K562 (cell line): ENCODE measurements around the gene DTX1.

Source experiments
- CHD2 ChIP-seq: IDR thresholded peaks from 2 replicates; pipeline ENCODE4 v1.6.1; 2011; ENCODE audit warnings: low read depth, low read length
- E2F4 ChIP-seq: sonication (generic); formaldehyde crosslinking; IDR thresholded peaks from 2 replicates; pipeline ENCODE4 v1.8.0; 2022; ENCODE audit warnings: mild to moderate bottlenecking, low read depth, missing genetic modification reagents
- NR0B1 ChIP-seq: fragments of 450-650 bp; IDR thresholded peaks from one replicate; pipeline ENCODE4 v1.6.1; 2018; ENCODE audit warnings: mild to moderate bottlenecking, moderate library complexity; ENCODE audit not compliant: partially characterized antibody
- ZNF146 ChIP-seq: IDR thresholded peaks from one replicate; pipeline ENCODE4 v1.6.1; 2018; ENCODE audit warnings: missing compliant biosample characterization; ENCODE audit not compliant: unreplicated experiment
- ZNF24 ChIP-seq: fragments of 450-650 bp; IDR thresholded peaks from 2 replicates; pipeline ENCODE4 v1.6.1; 2016
- ZNF639 ChIP-seq, 2 experiments: fragments of 200-800 bp in 1 of 2; sonication (Bioruptor generic) in 1 of 2; sonication (generic) in 1 of 2; formaldehyde crosslinking in 1 of 2; IDR thresholded peaks in 1 of 2; conservative IDR thresholded peaks in 1 of 2; 2 replicates each; pipeline versions ENCODE4 v1.5.0 to v1.6.1; 2016 to 2020; ENCODE audit warnings: missing compliant biosample characterization in 1 of 2, missing genetic modification characterization in 1 of 2, missing genetic modification reagents in 1 of 2
- ZNF707 ChIP-seq: fragments of 250-450 bp; sonication (Bioruptor Pico); conservative IDR thresholded peaks from 2 replicates; pipeline ENCODE4 v1.8.0; 2022; ENCODE audit warnings: inconsistent platforms, mild to moderate bottlenecking, moderate library complexity

- no peak for TF ChIP-seq ZNF639 (CRISPR knock-in tag; conservative IDR thresholded peaks at IDR 0.05 in 1 of 2, IDR thresholded peaks at IDR 0.05 in 1 of 2)
- no peak for TF ChIP-seq E2F4 (CRISPR knock-in tag)
- no peak for TF ChIP-seq ZNF146
- TF ChIP-seq ZNF24 = no peak
- no peak for TF ChIP-seq NR0B1
- no peak for TF ChIP-seq CHD2
- TF ChIP-seq ZNF707 (CRISPR knock-in tag) = no peak
These were observed 35.0 kb downstream of the DTX1 start for GRCh38 chr12:113091506-113091905.
